ENCODE measurements around the gene DPP6.

The DPP6 gene

DNA sequence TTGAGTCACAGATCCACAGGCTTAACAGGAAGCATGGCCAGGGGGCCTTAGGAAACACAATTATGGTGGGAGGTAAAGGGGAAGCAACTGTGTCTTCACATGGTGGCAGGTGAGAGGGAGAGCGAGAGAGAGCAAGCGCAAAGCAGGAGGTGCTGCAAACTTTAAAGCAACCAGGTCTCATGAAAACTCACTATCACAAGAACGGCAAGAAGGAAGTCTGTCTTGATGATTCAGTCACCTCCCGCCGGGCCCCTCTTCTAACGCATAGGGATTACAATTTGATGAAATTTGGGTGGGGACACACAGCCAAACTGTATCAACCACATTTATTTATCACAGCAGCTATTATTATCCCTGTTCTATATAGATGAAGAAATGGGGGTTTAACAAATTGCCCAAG, 201.6 kb downstream of the DPP6 start:
- DNase-seq = no peak

DNA sequence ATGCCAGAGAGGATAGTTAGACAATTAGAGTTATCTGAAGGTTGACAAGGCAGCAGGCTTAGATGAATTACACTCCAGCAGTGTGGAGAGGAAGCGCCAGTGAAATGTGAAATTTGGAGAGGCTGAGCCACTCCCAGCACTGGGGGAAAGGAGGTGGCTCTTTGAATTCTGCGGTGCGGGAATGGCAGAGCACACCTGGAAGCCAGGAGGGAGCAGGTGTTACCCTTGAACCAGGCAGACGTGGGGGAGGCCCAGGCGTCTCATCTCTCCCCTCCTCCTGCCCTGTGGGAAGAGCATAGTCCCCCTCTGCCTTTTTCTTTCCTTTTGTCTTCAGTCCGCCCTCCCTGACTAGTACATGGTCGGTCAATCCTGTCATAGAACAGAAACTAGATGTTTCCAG, 203.1 kb downstream of the DPP6 start:
- DNase-seq = no peak

DNA sequence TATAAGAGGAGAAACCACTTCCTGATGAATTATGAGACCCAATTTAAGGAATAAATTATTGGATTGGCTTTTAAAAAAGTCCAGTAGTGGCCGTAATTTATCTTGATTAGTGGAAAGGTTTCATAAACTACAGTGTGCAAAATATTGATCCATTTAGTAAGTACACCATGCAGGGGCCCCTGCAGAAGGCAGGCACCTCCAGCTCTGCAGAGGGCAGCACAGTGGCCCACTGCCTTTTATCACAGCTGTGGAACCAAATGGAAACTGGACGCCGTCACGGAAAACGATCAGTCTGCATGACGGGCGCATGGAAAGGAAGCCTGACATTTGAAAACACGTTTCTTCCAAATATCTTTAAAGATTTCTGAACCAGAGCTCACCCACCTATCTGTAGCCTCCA, 204.0 kb downstream of the DPP6 start:
- no peak for DNase-seq

DNA sequence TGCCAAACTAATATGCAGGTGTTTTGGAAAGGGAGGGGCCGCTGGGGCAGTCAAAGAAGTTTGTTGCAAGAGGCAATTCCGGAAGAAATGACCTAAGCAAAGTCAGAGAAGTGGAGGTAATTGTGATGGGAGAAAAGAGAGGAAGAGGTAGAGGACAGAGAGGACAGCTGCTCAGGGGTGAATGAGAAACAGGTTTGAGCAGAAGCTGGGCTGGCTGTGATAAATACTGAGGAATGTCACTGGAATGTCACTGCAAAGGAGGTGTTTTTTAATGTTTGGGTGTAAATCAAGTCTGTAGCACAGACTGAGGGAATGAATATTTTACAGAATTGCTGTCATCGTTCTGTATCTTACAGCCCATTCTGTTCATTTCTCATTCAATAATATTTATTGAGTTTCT, 207.2 kb downstream of the DPP6 start:
- no peak for DNase-seq

DNA sequence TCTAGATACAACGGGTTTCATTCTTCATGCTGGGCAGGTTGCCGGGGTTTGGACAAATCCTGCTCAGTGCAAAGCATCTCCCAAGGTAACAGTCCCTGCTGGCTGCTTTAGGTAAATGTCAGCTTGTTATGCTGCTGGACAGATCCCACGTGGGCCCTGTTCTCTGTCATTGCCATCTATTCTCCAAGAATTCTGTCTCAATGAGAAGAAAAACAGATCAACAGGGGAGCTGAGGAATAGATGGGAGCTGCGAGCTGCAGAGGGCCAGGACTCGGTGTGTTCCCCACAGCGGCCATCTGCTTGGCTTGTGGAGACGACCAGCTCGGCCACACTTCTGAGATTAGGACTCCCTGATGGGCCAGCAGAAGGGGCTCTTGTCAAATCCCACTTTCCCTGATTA, 235.2 kb downstream of the DPP6 start:
- no peak for DNase-seq

DNA sequence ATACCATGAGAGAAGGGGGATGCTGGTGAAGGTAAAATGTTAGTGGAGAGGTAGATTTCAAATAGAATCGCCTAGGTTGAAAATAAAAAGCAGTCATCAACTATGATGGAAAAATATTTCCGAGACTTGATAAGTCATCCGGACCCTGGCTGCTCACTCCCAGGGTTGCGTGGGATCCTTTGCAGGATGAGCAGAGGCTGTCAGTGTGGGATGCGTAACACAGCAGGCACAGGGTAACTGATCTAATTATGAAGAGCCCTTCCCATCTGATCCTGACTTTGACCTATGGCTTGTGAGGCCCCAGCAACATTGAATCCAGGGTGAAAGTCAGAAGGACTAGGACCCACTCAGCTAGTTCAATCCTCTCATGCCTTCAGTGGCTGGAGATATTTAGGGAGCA, 236.9 kb downstream of the DPP6 start:
- DNase-seq = no peak

DNA sequence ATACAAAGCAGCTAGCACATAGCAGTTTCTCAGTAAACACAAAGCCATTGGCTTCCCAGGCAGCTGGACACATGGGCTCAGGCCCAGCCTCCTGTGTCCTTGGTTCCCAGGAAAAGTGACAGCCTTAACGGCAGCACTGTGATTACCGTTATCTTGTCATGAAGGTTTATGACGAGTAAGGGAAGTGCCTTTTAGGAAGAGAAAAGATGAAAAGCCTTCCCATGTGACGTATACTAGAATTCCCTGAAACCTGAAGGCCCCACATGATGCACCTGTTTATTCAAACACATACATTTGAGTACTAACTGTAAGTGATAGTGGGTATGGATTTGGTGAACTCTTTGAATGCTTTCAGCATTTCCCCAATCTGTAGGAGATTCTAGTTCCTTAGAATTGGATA, 244.2 kb downstream of the DPP6 start:
- no peak for DNase-seq

DNA sequence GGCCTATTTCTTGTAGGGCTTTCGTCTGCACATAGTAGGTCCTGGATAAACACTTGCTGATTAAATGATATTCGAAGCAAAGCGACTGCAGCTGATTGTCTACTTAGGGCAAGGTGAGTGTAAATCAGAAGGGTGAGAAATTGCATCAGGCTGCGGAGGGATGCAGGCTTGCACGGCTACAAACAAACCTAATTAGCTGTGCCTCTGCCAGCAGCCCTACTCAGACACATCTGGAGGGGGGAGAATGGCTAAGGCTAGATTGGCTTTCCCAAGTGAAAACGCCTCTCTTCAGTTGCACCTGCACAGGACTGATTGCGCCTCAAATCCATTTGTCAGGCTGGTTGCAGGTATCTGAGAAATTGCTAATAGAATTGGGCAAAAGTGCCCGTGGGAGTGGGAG, 247.5 kb downstream of the DPP6 start:
- DNase-seq = no peak

DNA sequence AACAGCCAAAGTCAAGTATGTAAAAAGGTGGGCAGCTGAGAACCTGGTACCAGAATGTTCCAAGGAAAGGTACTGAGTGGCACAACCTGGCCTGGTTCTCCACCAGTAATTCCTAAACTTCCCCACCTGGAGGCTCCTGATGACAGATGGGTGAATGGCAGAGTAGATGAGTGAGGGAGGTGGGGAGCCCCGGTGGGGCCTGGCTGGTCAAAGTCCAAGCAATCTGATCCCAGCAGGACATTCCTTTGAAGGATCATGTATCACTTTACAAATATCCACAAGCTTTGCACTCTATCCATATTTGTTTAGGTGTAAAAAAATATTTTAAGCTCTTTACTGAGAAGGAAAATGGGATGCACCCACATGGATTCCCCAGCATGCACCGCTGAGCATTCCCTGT, 250.2 kb downstream of the DPP6 start:
- no peak for DNase-seq

DNA sequence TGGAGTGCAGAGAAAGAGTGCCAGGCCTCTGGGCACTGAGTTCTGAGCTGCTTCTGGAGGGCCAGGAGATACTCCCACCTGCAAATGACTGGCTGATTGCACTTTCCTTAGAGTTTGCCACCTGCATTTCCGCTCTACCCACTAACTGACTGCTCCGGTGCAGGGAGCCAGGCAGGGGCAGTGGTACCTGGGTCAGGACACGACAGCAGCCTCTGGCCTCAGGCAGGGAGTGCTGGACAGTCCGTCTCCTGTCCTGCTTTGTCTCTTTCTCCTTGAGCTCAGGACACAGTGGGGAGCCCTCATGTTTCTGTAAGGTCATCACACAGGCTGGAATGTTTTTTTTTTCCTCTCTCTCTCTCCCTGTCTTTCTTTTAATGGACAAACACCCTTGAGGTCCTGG, 252.0 kb downstream of the DPP6 start:
- no peak for DNase-seq

DNA sequence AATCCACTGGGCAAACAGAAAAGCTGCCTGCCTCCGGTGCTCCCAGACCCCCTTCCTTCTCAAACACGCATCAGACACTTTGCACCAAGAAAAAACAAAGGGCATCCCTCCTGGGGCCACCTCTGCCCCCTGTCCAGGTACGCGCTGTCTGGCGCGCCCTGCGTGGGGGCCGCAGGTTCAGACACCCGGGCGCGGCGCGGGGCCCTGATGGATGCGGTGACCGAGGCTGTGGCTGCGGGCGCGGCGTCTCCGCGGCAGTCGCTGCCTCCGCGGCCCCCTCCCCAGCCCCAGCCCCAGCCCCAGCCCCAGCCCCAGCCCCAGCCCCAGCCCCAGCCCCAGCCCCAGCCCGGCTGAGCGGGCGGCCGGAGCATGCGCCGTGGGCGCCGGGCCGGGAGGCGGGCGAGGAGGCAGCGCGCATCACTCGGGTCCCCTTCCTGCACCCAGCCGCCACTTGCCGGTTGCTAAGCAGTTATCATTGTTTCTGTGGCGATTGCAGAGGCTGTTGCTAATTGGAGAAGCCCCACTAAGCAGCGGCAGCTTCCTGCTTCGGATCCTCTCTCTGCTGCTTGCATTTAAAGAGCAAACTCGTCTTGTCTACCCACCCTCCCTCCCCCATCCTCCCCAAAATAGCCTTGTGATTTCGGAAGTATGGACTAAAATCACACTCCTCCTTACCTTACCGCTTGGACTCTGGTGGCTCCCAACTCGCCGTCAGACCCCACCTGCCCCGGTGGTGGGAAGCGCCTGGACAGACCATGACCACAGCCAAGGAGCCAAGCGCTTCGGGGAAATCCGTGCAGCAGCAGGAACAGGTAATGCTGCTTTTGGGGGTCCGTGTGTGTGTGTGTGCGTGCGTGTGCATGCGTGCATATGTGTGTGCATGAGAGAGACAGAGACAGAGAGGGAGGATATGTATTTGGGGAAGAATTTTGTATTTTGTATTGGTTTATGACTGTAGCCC, 252.8 kb downstream of the DPP6 start:
- no peak for DNase-seq

DNA sequence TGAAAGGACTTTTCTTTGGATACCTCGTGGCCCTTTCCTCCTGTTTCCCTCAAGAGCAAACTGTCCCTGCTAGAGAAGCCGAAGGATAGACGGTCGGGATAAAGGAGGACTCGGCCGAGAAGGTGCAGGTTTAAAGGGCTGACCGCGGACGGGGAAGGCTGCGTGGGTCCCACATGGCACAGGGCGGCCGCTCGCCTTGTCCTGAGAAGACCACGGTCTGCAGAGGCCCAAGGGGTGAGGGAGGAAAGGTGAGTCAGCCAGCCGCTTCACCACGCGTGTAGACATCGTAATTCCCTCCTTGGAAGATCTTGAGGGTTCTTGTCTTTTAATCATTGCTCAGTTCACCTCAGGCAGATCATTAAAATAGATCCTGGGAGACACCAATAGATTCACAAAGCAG, 253.8 kb downstream of the DPP6 start:
- no peak for DNase-seq

DNA sequence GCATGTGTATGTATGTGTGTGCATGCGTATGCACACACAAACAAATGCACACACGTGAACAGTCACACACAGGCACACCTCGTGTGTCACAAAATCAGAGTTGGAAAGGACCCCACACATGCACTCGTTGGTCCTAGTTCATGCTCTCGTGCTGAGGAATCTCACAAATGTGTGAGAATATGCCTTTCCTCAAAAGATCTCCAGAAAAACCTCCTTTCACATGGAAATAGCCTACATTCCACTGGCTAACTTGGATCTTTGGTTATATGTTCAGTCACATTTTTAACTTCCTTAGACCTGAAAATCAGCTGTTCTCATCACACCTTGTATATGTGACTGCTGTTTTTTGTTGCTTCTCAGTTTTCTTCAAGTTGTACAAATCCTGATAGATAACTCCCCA, 256.7 kb downstream of the DPP6 start:
- no peak for DNase-seq

DNA sequence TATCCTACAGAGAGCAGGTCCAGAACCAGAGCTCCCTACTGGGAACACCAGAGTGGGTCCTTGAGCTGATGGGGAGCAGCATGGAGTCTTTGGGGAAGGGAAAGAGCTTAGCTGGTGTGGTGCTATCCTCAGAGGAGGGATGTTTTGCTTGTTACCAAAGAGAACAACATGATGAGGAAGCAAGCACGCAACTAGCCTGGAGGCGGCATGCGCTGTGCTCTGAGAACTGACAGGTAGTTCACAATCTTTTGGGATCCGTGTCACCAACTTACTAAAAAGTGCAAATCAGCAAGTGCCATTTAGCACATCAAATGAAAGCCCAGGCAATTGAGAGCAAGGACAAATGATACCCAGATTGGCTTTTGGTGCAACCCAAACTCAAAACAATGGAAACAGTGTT, 257.9 kb downstream of the DPP6 start:
- DNase-seq = no peak

DNA sequence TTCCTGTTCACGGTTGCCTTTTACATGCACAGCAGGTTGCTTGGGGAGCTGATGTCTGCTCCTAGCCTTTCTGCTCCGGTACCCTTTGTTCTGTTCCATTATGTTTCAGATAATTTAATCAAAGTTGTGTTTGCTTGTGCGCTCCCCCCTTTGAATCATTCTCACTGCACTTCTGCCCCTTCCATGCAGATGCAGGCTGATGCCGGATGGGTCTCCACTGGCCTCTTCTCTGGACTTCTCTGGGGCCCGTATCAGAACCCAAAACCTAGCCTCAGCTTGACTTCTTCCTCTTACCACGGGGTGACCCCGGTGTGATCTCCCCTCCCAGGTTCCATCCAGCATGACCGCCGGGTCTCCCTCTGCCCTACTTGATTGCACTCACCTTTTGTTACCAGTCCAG, 272.0 kb downstream of the DPP6 start:
- DNase-seq = no peak

DNA sequence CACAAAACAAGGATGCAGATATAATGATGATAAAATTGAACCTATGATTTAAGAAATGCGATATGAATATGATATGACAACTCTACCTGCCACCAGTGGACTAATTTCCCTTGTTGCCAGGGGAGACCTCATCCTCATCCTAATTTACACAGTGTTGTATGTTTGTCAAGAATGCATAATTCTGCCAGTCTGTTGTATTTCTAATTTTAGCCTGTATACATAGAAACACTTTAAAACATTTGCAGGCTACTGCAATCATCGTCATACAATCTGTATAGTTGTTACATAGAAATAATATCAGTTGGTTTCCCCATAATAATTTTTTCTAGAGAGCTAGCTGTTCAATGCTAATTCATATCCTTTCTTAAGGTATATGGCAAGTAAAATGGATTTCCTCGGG, 274.2 kb downstream of the DPP6 start:
- no peak for DNase-seq

DNA sequence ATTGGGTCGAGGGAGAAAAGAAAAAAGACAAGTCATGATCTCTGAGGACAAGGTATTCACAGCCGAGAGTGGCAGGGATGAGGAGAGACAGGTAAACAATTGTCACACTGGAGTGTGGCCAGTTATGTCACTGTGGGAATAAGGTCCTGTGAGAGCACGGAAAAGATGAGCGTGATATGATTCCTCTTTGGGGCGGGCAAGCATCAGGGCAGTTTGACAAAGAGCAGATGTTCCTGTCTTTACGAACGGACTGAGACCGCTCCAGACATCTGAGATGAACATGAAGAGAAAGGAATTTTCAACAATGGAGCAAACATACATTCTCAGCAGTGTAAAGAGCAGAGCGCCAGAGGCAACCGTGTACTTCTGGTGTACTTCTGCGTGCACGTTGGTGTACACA, 278.1 kb downstream of the DPP6 start:
- DNase-seq = no peak

DNA sequence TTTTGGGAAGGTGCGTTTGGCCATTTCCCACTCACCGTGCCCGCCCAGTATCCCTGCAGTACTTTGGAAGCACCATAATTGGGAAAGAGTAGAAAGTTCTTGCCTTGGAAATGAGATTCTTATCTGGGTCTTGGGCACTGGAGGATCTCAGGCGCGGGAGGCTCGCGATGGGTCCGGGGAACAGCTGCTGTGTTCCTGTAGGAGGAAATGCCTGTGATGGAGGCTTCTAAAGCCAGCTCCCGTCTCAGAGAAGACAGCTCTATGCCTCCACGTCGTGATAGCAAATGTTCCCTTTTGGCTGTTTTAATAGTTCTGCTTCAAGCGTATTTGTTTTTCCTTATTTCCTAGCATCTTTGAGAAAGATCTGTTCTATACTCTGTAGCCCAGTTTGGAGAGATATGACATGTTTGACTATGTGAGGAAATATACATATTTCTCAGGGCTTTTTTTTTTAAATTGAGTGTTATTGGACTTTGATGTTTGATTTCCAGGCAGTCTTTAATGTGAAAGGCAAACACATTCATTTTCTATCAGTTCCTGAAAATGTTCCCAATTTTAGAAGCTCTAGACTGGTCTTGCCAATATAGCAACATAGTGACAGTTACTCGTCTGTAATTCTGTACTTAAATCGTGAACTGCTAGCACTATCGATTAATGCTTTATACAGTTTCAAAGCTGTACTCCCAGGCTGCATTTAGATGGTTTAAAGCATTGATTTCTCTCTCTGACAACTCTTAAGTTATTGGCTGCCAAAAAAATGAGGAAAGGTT, 280.8 kb downstream of the DPP6 start:
- DNase-seq = no peak

DNA sequence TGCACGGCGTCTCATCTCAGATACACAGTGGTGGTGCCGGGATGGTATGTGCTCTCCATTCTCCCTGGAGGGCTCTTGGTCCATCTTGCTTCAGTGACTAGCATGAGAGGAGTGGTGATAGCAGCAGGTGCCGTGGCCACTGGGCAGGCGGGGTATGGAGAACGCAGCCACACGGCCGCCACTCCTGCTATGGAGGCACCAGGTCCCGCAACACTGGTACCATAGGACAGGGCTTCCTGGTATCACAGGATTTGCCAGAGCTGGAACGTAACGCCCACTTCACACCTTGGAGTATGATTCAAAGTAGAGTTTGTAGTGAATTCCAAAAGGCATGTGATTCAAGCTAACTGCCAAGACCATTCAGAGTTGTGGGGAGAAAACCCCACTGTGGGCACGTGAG, 284.1 kb downstream of the DPP6 start:
- no peak for DNase-seq

DNA sequence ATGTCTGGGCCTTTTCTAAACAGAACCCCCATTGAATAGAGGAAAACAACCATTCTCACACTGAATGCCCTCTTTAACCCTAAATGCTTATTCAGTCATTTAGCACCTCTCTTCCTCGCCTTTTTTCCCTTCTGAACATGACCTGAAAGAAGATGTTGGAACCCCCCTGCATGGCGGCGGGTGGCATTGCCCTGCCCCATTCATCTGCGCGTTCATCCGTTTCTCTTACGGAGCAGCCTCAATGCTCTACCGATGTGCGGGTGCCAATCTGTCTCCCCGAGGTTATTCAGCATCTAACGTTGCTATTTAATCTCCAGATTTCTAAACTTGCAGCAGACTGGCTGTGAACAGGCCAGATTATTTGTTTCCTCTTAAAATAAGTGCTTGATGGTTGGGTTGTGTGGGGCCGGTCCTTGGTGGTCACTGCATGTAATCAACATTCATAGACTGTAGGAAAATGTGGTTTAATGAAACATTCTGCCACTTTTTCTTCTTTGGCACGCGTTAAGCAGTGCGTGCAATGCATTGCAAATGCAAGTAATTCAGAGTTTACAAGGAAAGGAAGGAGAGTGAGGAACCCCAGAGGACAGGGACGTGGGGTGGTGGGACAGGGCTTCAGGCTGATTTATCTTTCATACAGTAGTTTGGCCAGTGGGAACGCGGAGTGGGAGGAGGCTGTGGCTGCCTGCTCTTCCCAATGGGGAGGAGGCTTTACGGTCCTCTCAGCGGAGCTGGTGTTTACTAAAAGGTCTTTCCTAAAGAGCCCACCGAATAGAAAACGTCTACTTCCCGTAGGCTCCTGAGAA, 286.7 kb downstream of the DPP6 start:
- no peak for DNase-seq

DNA sequence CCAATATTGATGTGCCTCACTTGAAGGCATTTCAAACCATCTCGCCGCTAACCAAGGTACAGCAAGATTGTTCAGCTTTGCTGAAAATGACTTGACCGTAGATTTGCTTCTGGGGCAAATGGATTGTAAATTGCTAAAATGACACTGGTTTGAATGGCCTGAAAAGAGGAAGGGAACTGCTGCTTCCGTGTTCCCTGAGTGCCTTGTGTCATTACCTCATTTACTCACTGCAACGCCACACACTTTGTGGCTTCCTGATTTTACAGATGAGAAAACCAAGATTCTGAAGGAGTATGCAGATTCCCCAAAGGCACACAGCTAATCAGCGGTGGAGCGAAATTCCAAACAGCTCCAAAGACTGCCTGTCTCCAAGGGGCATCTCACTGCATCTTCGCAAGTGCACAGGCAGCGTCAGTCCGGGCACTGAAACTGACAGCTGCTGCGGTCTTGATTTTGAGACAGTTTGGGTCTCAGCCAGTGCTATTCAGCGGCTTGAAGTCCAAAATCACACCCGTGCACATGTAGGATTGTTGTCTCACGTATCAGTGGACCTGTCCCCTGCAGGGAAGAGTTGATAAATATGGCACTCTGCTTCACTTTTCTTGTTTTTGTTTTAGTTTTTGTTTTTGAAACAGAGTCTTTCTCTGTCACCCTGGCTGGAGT, 290.9 kb downstream of the DPP6 start:
- DNase-seq = no peak

DNA sequence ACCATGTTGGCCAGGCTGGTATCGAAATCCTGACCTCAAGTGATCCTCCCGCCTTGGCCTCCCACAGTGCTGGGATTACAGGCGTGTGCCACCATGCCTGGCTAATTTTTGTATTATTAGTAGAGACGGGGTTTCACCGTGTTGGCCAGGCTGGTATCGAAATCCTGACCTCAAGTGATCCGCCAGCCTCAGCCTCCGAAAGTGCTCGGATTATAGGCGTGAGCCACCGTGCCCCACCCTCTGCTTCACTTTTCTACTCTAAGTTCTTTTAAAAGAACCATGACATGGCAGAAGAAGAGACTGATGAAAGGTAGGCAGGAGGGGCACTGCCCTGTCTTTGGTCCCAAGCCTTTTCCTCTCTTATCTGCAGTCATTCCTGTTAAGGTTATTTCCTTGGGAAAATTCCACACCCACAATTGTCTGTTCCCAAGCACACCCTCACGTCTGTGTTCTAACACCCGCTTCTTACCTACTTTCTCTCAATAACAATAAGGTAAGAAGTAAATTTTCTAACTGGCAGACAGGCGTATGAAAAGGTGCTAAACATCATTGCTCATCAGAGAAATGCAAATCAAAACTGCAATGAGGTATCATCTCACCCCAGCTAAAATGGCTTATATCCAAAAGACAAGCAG, 291.7 kb downstream of the DPP6 start:
- no peak for DNase-seq
